ENCODE measurements around the gene TRAF5.

DNA sequence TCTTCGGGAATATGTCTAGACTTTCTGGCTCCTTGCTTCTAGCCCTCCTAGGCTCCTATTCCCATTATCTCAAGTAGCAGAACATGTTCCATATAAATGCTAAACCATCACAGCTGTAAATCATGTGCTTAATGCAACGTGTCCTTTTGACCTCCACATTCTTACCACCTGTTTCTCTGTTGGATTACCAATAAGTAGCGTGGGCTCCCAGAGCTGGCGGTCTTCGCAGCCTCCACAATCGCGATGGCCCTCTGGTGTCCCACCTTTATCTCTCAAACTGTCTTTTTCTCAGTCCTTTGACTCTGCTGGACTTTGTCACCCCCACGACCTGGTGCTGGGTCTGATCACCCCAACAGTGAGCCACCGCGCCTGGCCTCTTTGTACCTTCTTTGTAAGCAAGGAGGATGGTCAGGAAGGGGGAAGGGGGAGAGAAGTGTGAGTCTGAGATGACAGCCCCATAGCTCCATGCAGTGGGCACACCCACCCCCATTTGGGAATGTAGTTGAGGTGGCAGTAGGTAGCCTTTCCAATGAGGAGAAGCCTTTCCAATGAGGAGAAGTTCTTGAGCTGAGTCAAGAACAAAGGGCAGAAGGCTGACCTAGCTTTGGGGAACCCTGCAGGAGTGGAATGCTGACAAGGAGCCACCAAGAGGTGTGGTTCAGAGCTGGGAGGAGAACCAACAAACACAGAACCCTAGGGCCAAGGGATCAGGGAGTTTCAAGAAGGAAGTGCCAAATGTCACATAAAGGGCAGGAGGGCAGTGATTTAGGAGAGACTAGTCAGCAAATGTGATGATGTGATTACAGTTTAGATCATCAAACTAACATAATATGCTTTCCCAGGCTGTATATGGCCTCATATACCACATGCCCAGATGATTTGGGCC, 14.2 kb downstream of the TRAF5 start:
- TF ChIP-seq POLR2A (IDR thresholded peaks at IDR 0.05), result no peak
- TF ChIP-seq CTCF (IDR thresholded peaks at IDR 0.05), result no peak

All from adrenal gland (tissue), 5 donors.